Prostate gland (tissue), 2 donors: ENCODE data around the gene GAGE12G.
"Not testable (repeated sequence)": the region's sequence is repeated elsewhere in the genome, so short reads cannot be mapped to it uniquely, and the experiment has no call there.

ENCODE experiments used
- CTCF ChIP-seq, 4 experiments: fragments of 200-600 bp in 2 of 4; fragments of 450-650 bp in 2 of 4; sonication (generic) in 2 of 4; IDR thresholded peaks; 1 replicate in 3 of 4; 2 replicates in 1 of 4; pipeline ENCODE4 v1.5.1; 2016 to 2019; ENCODE audit warnings: antibody characterized with exemption in 4 of 4, mild to moderate bottlenecking in 2 of 4, moderate library complexity in 2 of 4
- POLR2A ChIP-seq: fragments of 450-650 bp; IDR thresholded peaks from one replicate; pipeline ENCODE4 v1.6.1; 2016; ENCODE audit warnings: antibody characterized with exemption, mild to moderate bottlenecking
- POLR2AphosphoS5 ChIP-seq: sonication (generic); formaldehyde crosslinking; IDR thresholded peaks from one replicate; pipeline ENCODE4 v1.6.1; 2017; ENCODE audit warnings: antibody characterized with exemption

GRCh38 chrX:49579649-49580048 lies 9.4 kb downstream of the GAGE12G start, which contains the start of gene GAGE12H:
- TF ChIP-seq POLR2A; CTCF (IDR thresholded peaks at IDR 0.05); POLR2AphosphoS5: not testable (repeated sequence)
